ENCODE data around the gene LCK. TPM values are rescaled to one million over a fixed set of nuclear protein-coding genes. Genes with fewer than 3 reads are reported as not detected.

Gene LCK
- total and polyA plus RNA-seq, 9 of the 15 experiments (the other 6 are each of a cell fraction or from before 2014, with no cell fraction given), result 0.04 to 0.47 (median 0.13) TPM; not detected in 6

- TF ChIP-seq IRF1 (CRISPR knock-in tag; IDR thresholded peaks at IDR 0.05; ENCODE audit: borderline replicate concordance), result peak; percentile 71; the same call in 1 of the 2 replicates
- no peak for TF ChIP-seq LARP7 (IDR thresholded peaks at IDR 0.05)
- TF ChIP-seq NUFIP1 (IDR thresholded peaks at IDR 0.05; ENCODE audit: partially characterized antibody), result no peak
- no peak for TF ChIP-seq TSC22D4 (tag; IDR thresholded peaks at IDR 0.05)
- TF ChIP-seq SRSF3 (IDR thresholded peaks at IDR 0.05; ENCODE audit: insufficient read depth, low read length), result no peak
- TF ChIP-seq SMAD1 (IDR thresholded peaks at IDR 0.05; ENCODE audit: low read depth, low read length, partially characterized antibody), result no peak
- no peak for TF ChIP-seq BRF2 (IDR thresholded peaks at IDR 0.05; ENCODE audit: borderline replicate concordance, insufficient read depth, insufficient read length)
- TF ChIP-seq KDM4B (IDR thresholded peaks at IDR 0.05; ENCODE audit: borderline replicate concordance in 2 of 2, low read depth in 1 of 2), result peak in 1 of 2 experiments; percentile 70; a peak in 1 of 4 replicates
- no peak for TF ChIP-seq ID3 (CRISPR knock-in tag; IDR thresholded peaks at IDR 0.05)
- no peak for TF ChIP-seq ID3 (tag; IDR thresholded peaks at IDR 0.05)
- no peak for TF ChIP-seq SMARCA5 (IDR thresholded peaks at IDR 0.05)
- no peak for TF ChIP-seq ZNF780A (CRISPR knock-in tag; IDR thresholded peaks at IDR 0.05)
- no peak for TF ChIP-seq ELF4 (CRISPR knock-in tag; IDR thresholded peaks at IDR 0.05)
- peak; percentile 14; the same call in 1 of the 2 replicates for TF ChIP-seq DPF2 (IDR thresholded peaks at IDR 0.05)
- TF ChIP-seq ETS1 (conservative IDR thresholded peaks at IDR 0.05; ENCODE audit: control insufficient read depth, low read depth, low read length), result peak; percentile 37
- TF ChIP-seq ZSCAN32 (CRISPR knock-in tag; IDR thresholded peaks at IDR 0.05), result no peak
- no peak; a peak in 2 of 4 replicates for TF ChIP-seq NONO (IDR thresholded peaks at IDR 0.05; ENCODE audit: low read depth in 2 of 2, low read length in 1 of 2)
- TF ChIP-seq STAT6 (CRISPR knock-in tag; IDR thresholded peaks at IDR 0.05), result no peak
- no peak for TF ChIP-seq NCOA4 (IDR thresholded peaks at IDR 0.05; ENCODE audit: partially characterized antibody)
- TF ChIP-seq SAFB2 (IDR thresholded peaks at IDR 0.05; ENCODE audit: borderline replicate concordance, low read depth, low read length, severe bottlenecking), result no peak
- TF ChIP-seq RBM22 (IDR thresholded peaks at IDR 0.05; ENCODE audit: low read depth, low read length, poor library complexity, severe bottlenecking), result peak; percentile 91
- no peak for TF ChIP-seq ZNF239 (CRISPR knock-in tag; IDR thresholded peaks at IDR 0.05)
- no peak for TF ChIP-seq ZNF121 (CRISPR knock-in tag; conservative IDR thresholded peaks at IDR 0.05)
These were observed 83.9 kb downstream of the LCK start (continued) for GRCh38 chr1:32334864-32335534.

Data from K562 (cell line).